MCF 10A (cell line): ENCODE data around the gene TRIM17. TPM values are rescaled to one million over a fixed set of nuclear protein-coding genes. Genes with fewer than 3 reads are reported as not detected.
A peak's percentile ranks its signal among the peaks of the same experiment; 100 is the strongest.
"Not testable (repeated sequence)": the region's sequence is repeated elsewhere in the genome, so short reads cannot be mapped to it uniquely, and the experiment has no call there.

Experiments used
- BruUV-seq: library from RNA; stranded (reverse); fragments of 400-500 nt; replicated peaks from 2 replicates; lab custom pipeline; 2021; lab: Mats Ljungman, UMichigan
- CTCF ChIA-PET: fragments of 300-600 bp; sonication (Branson Sonifier 250); formaldehyde crosslinking; extraction: SDS; loops from one replicate; lab custom pipeline; 2021; ENCODE audit warnings: antibody characterized with exemption, inconsistent platforms; lab: Yijun Ruan, JAX
- POLR2A ChIA-PET: fragments of 300-600, 350-650 bp; sonication (Branson Sonifier 250); formaldehyde crosslinking; extraction: SDS; loops from one replicate; lab custom pipeline; 2020; ENCODE audit warnings: antibody characterized with exemption, inconsistent platforms; lab: Yijun Ruan, JAX
- DNase-seq: peaks from one replicate; pipeline ENCODE4 v3.0.0-alpha.2; 2018; ENCODE audit not compliant: unreplicated experiment
- H3K27ac Mint-ChIP-seq: one replicate; pipeline ENCODE4 v1.8.0; 2022; ENCODE audit warnings: mild to moderate bottlenecking, low read depth, mixed read lengths; ENCODE audit not compliant: unreplicated experiment
- H3K27me3 Mint-ChIP-seq: one replicate; pipeline ENCODE4 v1.8.0; 2022; ENCODE audit warnings: mixed read lengths; ENCODE audit not compliant: insufficient read depth, unreplicated experiment
- H3K36me3 Mint-ChIP-seq: one replicate; pipeline ENCODE4 v1.8.0; 2022; ENCODE audit warnings: mild to moderate bottlenecking, moderate library complexity, mixed read lengths; ENCODE audit not compliant: insufficient read depth, unreplicated experiment
- H3K4me1 Mint-ChIP-seq: one replicate; pipeline ENCODE4 v1.8.0; 2022; ENCODE audit warnings: mixed read lengths; ENCODE audit not compliant: insufficient read depth, unreplicated experiment
- H3K4me3 Mint-ChIP-seq: one replicate; pipeline ENCODE4 v1.8.0; 2022; ENCODE audit warnings: mild to moderate bottlenecking, moderate library complexity, mixed read lengths; ENCODE audit not compliant: unreplicated experiment
- H3K9me3 Mint-ChIP-seq: one replicate; pipeline ENCODE4 v1.8.0; 2022; ENCODE audit warnings: mixed read lengths; ENCODE audit not compliant: unreplicated experiment
- CTCF ChIP-seq: fragments of 200-600 bp; IDR thresholded peaks from one replicate; pipeline ENCODE4 v1.8.0; 2022; ENCODE audit warnings: antibody characterized with exemption, mild to moderate bottlenecking; ENCODE audit not compliant: unreplicated experiment
- intact Hi-C: fragments of 100-400 bp; cut with micrococcal nuclease; formaldehyde crosslinking; loops from 2 replicates; pipeline ENCODE4 v1.14.1; 2022
- total RNA-seq: library from RNA; stranded (reverse); gene quantifications from 2 replicates; pipeline ENCODE4 v1.2.3, GENCODE V29; 2022

Gene TRIM17
- total RNA-seq, 1 experiment from 2014 or later: not detected

- intact Hi-C loops: no loop called here
- Mint-ChIP-seq H3K27me3 (peaks cover 50% of the 10 kb centered on the region), H3K9me3 (no peaks in the 10 kb centered on the region), H3K4me3 (no peak overlapping the region), H3K36me3 (no peaks in the 10 kb centered on the region), H3K4me1 (no peaks in the 10 kb centered on the region), H3K27ac (no peak overlapping the region)
- BruUV-seq: no TSS peak
- ChIA-PET POLR2A (interaction anchor here (0.6 to 2.6 kb wide), 7 partner anchors 10 to 301 kb away, joined by 3 to 8 read pairs (median 3); no protein-coding TSS in a partner anchor), CTCF (interaction anchor here (0.6 to 1.3 kb wide), 3 partner anchors 21 to 431 kb away, joined by 3 read pairs; no protein-coding TSS in a partner anchor)
- DNase-seq: peak; percentile 22
- TF ChIP-seq CTCF: no peak
Observed at GRCh38 chr1:228434689-228435088, 18.0 kb upstream of the TRIM17 start.

- BruUV-seq, H3K36me3 Mint-ChIP-seq, H3K4me1 Mint-ChIP-seq, H3K27ac Mint-ChIP-seq, H3K9me3 Mint-ChIP-seq, intact Hi-C loops, H3K4me3 Mint-ChIP-seq, DNase-seq: not testable (repeated sequence)
- ChIA-PET POLR2A (interaction anchor here (0.7 to 2.6 kb wide), 4 partner anchors 11 to 24 kb away, joined by 3 to 8 read pairs (median 3); a partner anchor contains a TSS), CTCF (interaction anchor here (0.8 to 1.0 kb wide), 2 partner anchors 25 to 152 kb away, joined by 4 to 6 read pairs; a partner anchor contains a TSS)
- peaks cover 51% of the 10 kb centered on the region for H3K27me3 Mint-ChIP-seq
Observed at GRCh38 chr1:228433337-228434053, 16.8 kb upstream of the TRIM17 start.

- no peaks in the 10 kb centered on the region for H3K4me1 Mint-ChIP-seq
- ChIA-PET POLR2A (interaction anchor here (0.7 kb wide), 1 partner anchor 1417 kb away, joined by 3 read pairs; no protein-coding TSS in a partner anchor), CTCF (interaction anchor here (0.6 kb wide), 1 partner anchor 57 kb away, joined by 3 read pairs; no protein-coding TSS in a partner anchor)
- H3K27me3 Mint-ChIP-seq: peaks cover 49% of the 10 kb centered on the region
- DNase-seq: peak; percentile 50
- intact Hi-C loops: no loop called here
- BruUV-seq: no TSS peak
- no peaks in the 10 kb centered on the region for H3K36me3 Mint-ChIP-seq
- no peak for TF ChIP-seq CTCF
- H3K9me3 Mint-ChIP-seq: no peaks in the 10 kb centered on the region
- no peak overlapping the region for H3K27ac Mint-ChIP-seq
- H3K4me3 Mint-ChIP-seq: no peak overlapping the region
Observed at GRCh38 chr1:228430243-228430642, 13.6 kb upstream of the TRIM17 start.

GRCh38 chr1:228429698-228430097, 13.0 kb upstream of the TRIM17 start:
- ChIA-PET CTCF (interaction anchor here (0.6 kb wide), 1 partner anchor 56 kb away, joined by 3 read pairs; no protein-coding TSS in a partner anchor), POLR2A (interaction anchor here (1.5 kb wide), 1 partner anchor 18 kb away, joined by 3 read pairs; no protein-coding TSS in a partner anchor)
- no peaks in the 10 kb centered on the region for H3K4me1 Mint-ChIP-seq
- H3K9me3 Mint-ChIP-seq: no peaks in the 10 kb centered on the region
- BruUV-seq: no TSS peak
- no peak for TF ChIP-seq CTCF
- H3K27ac Mint-ChIP-seq: no peak overlapping the region
- peaks cover 43% of the 10 kb centered on the region for H3K27me3 Mint-ChIP-seq
- no peaks in the 10 kb centered on the region for H3K36me3 Mint-ChIP-seq
- H3K4me3 Mint-ChIP-seq: no peak overlapping the region
- intact Hi-C loops: no loop called here
- no peak for DNase-seq
